ENCODE measurements around the gene USF3. TPM values are rescaled to one million over a fixed set of nuclear protein-coding genes. Genes with fewer than 3 reads are reported as not detected.

Gene USF3
- total and polyA plus RNA-seq, 8 donors, result 15.4 to 19.6 (median 18.1) TPM

Other genes with a start within 250 kb of the USF3 start
- 10 to 100 TPM; 15.9 to 20.7 TPM for gene SPICE1, start 181.5 kb downstream of the USF3 start, total RNA-seq
- 10 to 100 TPM; 22.7 to 29.5 (median 25.9) TPM for gene SPICE1, start 181.5 kb downstream of the USF3 start, polyA plus RNA-seq (ENCODE audit: insufficient read length in 6 of 6)
- 1 to 10 TPM; 4.1 to 4.7 TPM for gene SIDT1, start 164.1 kb downstream of the USF3 start, total RNA-seq
- 1 to 10 TPM; 1.8 to 3.3 (median 2.4) TPM for gene SIDT1, start 164.1 kb downstream of the USF3 start, polyA plus RNA-seq (ENCODE audit: insufficient read length in 6 of 6)
- 100 to 1,000 TPM in 1 of 2 donors, 10 to 100 TPM in 1; 96.9 to 132 TPM for gene NAA50, start 49.6 kb upstream of the USF3 start, total RNA-seq
- 100 to 1,000 TPM; 102 to 122 (median 114) TPM for gene NAA50, start 49.6 kb upstream of the USF3 start, polyA plus RNA-seq (ENCODE audit: insufficient read length in 6 of 6)
- gene ATP6V1A, start 50.4 kb upstream of the USF3 start, total RNA-seq, result 100 to 1,000 TPM; 111 to 137 TPM
- gene ATP6V1A, start 50.4 kb upstream of the USF3 start, polyA plus RNA-seq (ENCODE audit: insufficient read length in 6 of 6), result 10 to 100 TPM; 39.6 to 53.9 (median 49.3) TPM
- gene GRAMD1C, start 142.1 kb upstream of the USF3 start, total RNA-seq, result 1 to 10 TPM; 4.5 to 5.6 TPM
- gene GRAMD1C, start 142.1 kb upstream of the USF3 start, polyA plus RNA-seq (ENCODE audit: insufficient read length in 6 of 6), result 1 to 10 TPM; 3.1 to 6.9 (median 5.0) TPM

Data from left lung (tissue), 8 donors.